Peyer's patch (tissue), 4 donors: ENCODE data around the gene ARHGAP24.

Experiments
- CTCF ChIP-seq, 6 experiments: fragments of 450-650 bp in 4 of 6; fragments of 200-600 bp in 2 of 6; sonication (generic) in 1 of 6; IDR thresholded peaks; one replicate each; pipeline ENCODE4 v1.5.1; 2017 to 2019; ENCODE audit warnings: antibody characterized with exemption in 6 of 6, mild to moderate bottlenecking in 3 of 6, moderate library complexity in 1 of 6
- POLR2A ChIP-seq, 2 donors: fragments of 450-650 bp; IDR thresholded peaks; one replicate each; pipeline ENCODE4 v1.5.1; 2017; ENCODE audit warnings: antibody characterized with exemption in 2 of 2, mild to moderate bottlenecking in 2 of 2, moderate library complexity in 2 of 2

GRCh38 chr4:85761803-85762528 is 287.0 kb downstream of the ARHGAP24 start:
- TF ChIP-seq CTCF (IDR thresholded peaks at IDR 0.05) (no peak), POLR2A (IDR thresholded peaks at IDR 0.05) (no peak)
